Measurements from ENCODE around the gene MYL4.
A peak's percentile ranks its signal among the peaks of the same experiment; 100 is the strongest.
"Not testable (repeated sequence)": the region's sequence is repeated elsewhere in the genome, so short reads cannot be mapped to it uniquely, and the experiment has no call there.

MYL4 gene

DNA sequence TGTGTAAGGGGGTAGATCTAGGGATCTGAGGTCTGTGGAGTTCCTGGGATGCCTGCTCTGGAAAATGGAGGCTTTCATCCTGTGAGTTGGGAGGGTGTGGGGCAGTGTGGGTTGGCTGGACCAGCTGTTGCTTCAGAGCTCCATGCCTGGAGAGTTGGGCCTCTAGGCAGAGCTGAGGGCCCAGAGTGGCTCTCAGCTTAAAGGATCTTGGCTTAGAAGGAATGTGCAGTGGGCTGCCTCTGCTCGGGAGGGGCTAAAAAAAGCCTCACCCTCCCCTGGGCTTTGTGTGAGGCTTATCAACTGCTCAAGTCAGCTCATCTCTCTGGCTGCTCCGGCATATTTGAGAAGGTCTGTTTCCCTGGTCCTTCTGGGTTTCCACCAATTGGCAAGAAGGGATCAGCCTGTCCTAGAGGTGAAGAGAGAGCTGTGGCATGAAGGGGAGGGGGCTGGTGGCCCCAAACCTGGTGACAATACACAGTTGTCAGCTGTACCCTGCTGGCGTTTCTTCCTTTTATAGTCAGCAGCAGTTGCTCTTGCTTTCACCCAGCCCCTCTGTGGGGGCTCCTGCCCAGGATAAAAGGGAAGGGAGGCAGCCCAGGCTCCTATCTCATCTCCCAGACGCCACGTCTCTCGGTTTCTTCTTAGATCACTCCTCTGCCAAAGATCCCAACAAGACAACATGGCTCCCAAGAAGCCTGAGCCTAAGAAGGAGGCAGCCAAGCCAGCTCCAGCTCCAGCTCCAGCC is at the start of gene MYL4:
TSS of gene MYL4 (plus strand) at position 605 of the 745 bp plus-strand sequence. CDS start at position 680, 75 bp downstream.
- no peak for DNase-seq (ENCODE audit: low spot score)

DNA sequence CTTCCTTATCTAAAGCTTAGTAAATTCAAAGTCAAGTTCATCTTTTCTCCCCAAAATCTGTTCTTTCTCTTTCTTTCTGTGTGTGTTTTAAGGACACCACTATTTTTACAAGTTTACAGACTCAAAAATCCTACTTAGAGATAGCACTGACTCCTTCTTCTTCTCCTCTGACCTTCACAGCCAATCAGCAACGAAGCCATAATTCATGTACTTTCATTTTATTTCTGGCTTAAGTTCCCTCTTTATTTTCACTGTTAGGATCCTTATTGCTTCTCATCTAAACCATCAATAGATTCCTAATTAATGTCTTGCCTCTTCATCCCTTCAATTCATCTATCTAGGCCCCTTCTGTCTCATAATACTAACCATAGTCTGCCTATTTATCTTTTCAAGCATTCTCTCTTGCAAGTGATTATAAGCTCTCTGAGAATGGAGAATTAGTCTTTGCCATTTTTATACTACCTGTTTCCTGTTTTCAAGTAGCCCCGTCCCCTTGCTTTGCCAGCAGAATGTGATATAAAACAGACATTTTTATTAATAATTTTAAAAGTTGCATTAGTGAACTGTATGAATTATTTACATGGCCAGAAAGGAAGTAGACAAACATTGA is 47.0 kb upstream of the MYL4 start:
- no peak for DNase-seq (ENCODE audit: low spot score)

GRCh38 chr17:47164263-47164662 is 44.9 kb upstream of the MYL4 start:
- DNase-seq (ENCODE audit: low spot score) = no peak

DNA sequence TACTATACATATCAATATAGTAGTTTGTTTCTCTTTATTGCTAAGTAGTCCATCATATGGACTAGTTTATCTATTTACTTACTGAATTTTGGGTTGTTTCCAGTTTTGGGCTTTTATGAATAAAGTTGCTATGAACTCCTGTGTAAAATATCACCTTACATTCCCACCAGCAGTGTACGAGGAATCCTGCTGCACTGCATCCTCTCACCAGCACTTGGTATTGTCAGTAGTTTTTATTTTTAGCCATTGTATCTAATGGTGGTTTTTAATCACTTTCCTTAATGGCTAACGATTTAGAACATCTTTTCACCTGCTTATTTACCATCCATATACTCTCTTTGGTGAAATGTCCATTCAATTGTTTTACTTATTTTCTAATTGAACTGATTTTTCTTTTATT is 44.0 kb upstream of the MYL4 start:
- DNase-seq (ENCODE audit: low spot score) = no peak

GRCh38 chr17:47166854-47167253 is 42.3 kb upstream of the MYL4 start:
- not testable (repeated sequence) for DNase-seq (ENCODE audit: low spot score)

- DNase-seq (ENCODE audit: low spot score) = not testable (repeated sequence)
Observed at GRCh38 chr17:47168896-47169295, 40.3 kb upstream of the MYL4 start.

GRCh38 chr17:47170710-47171109 is 38.4 kb upstream of the MYL4 start:
- DNase-seq (ENCODE audit: low spot score) = no peak

DNA sequence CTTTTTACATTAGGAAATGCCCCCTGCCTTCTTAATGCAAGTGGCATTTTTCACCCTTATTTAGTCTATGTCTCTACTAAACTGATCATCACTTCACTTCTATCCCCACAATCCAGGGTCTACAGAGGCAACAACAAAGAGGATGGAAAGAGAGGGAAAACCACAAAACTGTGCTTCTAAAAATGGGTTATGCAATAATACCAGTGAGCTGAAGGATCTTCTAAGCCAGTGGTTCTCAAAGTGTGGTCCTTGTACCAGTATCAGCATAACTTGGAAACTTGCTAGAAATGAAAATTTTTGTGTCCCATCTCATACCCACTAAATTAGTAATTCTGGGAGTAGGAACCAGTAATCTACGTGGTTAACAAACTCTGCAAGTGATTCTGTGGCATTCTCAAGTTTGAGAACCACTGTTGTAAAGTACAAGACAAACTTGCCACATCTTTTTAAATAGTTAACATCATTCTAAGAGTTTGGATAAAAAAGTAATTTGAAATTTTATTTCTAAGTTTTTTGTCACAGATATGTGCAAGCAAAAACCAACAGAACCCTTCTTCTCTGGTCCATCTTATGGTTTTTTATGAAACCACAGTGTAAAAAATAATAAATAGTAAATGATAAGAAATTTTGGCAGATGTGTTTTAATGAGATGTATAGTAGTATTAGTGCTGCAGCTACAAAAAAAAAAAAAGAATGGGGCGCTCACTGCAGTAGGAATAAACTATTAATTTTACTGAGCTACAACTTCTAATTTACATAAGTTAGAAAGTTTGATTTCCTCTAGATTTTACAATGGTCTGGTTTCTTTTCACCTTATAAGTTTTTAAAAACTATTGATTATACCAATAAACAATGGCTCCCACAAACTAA is 36.2 kb upstream of the MYL4 start:
- no peak for DNase-seq (ENCODE audit: low spot score)

DNA sequence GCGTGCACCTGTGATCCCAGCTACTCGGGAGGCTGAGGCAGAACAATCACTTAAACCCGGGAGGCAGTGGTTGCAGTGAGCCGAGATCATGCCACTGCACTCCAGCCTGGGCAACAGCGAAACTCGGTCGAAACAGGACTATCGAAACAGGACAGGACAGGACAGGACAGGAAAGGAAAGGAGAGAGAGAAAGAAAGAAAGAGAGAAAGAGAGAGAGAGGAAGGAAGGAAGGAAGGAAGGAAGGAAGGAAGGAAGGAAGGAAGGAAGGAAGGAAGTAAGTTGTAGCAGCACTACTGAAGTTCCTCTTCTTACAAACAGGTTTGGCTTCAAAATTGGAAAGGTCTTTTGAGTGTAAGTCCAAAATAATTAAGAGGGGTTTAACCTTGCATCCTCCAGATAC is 34.3 kb upstream of the MYL4 start:
- DNase-seq (ENCODE audit: low spot score) = not testable (repeated sequence)

- DNase-seq (ENCODE audit: low spot score) = no peak
Observed at GRCh38 chr17:47176389-47176826, 32.7 kb upstream of the MYL4 start.

GRCh38 chr17:47177261-47177660 is 31.9 kb upstream of the MYL4 start:
- no peak for DNase-seq (ENCODE audit: low spot score)

- DNase-seq (ENCODE audit: low spot score) = no peak
Observed at GRCh38 chr17:47179141-47179540, 30.0 kb upstream of the MYL4 start.

- no peak for DNase-seq (ENCODE audit: low spot score)
Observed at GRCh38 chr17:47180337-47180736, 28.8 kb upstream of the MYL4 start.

DNA sequence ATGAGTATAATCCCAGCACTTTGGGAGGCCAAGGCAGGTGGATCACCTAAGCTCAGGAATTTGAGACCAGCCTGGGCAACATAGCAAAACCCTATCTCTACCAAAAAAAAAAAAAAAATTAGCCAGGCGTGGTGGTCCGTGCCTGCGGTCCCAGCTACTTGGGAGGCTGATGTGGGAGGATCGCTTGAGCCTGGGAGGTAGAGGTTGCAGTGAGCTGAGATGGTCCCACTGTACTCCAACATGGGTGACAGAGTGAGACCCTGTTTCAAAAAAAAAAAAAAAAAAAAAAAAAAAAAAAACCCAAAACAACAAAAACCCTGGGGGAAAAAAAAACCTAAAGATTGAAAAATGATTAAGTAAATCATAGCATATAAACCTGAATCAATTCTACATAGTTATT is 28.2 kb upstream of the MYL4 start:
- not testable (repeated sequence) for DNase-seq (ENCODE audit: low spot score)

DNA sequence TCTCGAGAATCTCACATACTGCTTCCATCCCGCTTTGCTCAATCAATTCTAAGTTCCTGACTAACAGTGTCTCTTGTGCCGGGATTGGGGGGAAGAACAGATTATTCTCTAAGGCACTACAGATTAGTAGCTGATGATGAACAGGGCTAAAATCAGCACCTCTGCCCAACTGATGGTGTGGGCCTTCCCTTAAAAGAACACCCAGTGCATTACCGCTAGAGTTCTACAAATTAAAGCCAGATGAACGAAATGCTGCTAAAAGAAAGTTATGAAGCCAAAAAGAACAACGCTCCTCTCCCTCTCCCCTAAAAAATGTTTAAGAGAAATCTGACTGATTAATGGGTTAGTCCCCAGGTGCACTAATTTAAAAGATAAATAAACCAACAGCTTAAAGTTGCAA is 24.5 kb upstream of the MYL4 start:
- DNase-seq (ENCODE audit: low spot score) = no peak

DNA sequence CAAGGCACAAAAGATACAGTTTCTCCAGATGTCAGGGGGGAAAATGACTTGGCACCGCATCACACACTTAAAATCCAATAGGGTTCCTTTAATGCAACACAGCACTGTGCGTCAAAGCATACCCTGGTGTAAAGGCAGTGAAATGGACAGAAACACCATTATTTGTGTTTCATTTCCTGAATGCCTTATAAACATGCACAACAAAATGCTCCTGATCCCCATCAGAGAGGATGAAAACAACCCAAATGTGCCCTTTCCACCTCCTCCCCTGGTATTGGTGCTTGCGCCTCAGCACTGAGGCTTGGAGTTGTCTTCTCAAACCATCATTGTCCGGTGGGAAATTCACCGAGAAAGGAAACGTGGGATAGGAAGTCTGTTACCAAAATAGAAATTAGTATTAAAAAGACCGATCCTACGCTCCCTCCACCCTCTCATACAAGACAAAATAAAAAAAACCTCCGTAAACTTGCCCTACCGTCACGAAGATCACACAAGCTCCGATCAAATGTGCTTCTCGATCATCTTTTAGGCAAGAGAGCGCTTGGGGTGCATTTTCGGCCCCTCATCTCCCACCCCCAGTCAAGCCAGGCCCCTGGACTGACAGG is 20.8 kb upstream of the MYL4 start:
- peak; percentile 5 for DNase-seq (ENCODE audit: low spot score)

DNA sequence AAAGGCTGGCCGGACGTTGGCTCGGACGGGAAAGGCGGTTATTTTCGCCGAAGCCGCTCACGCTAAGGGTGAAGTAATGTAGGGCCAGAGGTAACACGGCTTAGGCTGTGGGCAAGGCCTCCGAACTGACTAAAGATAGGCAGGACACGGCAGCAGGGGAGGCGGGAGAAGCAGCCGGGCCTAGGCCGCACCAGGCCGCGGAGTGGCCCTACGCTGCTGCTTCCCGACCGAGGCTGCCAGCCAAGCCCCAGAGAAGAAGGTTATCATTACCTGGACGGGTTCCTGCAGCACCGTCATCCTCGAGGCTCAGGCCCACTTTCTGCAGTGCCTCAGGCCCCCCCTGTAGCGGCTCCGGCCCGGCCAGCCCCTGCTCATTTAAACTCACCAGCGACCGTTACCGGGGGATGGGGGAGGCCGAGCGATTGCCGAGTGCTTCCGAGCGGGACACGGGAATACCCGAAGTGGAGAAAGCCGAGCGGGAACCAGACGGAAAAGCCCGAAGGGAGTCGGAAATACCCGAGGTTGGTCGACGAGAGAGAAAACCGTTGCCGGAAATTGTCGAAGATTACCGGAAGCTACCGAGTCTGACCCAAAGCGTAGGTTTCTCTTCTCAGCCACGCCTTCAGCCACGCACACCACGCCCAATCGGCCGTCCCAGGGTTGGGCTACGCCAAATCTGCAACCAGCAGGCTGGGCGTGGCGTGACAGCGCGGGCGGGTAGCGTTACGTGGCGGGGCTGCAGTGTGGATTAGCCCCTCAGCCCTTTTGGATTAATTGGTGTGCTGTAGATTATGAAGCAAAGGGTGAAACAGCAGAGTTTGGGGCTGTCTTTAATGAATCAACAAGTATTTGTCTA is 20.0 kb upstream of the MYL4 start, which contains the start of gene CDC27:
TSS of gene CDC27 (minus strand) at position 420 of the 856 bp plus-strand sequence. CDS start at position 297, 123 bp downstream.
- peak; percentile 99 for DNase-seq (ENCODE audit: low spot score)

- DNase-seq (ENCODE audit: low spot score) = no peak
Observed at GRCh38 chr17:47189732-47190237, 19.4 kb upstream of the MYL4 start.

DNA sequence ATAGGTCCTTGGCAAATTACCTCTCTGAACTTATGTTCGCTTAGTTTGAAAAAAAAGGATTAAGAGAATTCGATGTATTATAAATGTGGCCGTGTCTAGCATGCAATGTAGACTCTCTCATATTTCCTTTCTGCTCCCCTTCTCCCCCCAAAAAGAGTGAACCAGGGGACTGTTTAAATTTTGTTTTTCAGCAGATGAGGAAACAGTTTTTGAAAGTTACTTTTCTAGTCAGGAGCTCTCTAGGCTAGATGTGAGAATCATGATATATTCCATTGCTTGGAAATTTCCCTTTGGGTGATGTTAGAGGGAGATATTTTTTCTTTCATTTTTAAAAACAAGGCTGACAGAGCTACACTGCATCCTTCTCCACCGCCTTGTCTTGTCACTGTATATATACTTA is 18.9 kb upstream of the MYL4 start:
- DNase-seq (ENCODE audit: low spot score) = no peak

- no peak for DNase-seq (ENCODE audit: low spot score)
Observed at GRCh38 chr17:47190770-47191169, 18.4 kb upstream of the MYL4 start.

DNA sequence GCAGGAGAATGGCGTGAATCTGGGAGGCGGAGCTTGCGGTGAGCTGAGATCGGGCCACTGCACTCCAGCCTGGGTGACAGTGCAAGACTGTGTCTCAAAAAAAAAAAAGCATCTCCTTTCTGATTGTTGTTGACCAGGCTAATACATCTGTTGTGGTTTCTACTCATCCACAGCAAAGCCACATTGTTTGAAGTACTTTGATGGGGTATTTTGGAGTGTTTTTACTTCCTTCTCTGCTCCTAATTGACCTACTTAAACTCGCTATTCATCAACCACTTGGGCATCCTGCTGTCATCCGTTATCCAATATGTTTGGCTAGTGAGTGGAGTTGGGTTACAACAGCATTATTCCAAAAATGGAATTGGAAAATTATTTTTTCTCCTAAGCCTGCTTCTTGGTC is 16.6 kb upstream of the MYL4 start:
- DNase-seq (ENCODE audit: low spot score) = peak; percentile 12

Measured in CD4-positive, alpha-beta T cell treated with Interleukin-15 for 4 hours (primary cell).